SIG-M5 treated with dmso at 0.1 percent for 504 hours (cell line): Measurements from ENCODE around the gene C4BPA.

ENCODE experiments used
- DNase-seq: peaks from one replicate; lab custom pipeline; 2025; ENCODE audit not compliant: unreplicated experiment; lab: John Stamatoyannopoulos, UW

The C4BPA gene

DNA sequence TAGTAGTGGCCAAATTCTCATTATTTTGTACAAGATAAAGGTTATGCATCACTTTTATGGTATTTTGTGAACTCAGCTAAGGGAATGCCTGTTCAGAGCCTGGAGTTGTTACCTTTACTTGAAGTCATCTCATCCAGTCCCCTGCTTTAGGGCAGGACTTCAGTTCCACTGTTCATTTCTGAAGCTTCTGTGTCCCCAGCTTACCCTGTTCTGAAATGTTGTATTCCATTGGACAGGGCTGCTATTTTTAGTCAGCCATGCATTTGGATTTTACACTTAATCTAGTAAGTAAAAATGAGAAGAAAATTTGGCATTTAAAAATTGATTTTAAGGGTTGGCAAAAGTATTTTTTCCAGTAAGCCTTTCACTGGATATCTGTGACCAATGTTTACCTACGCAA is 27.0 kb upstream of the C4BPA start:
- DNase-seq, result no peak

GRCh38 chr1:207077470-207078377 is 26.3 kb upstream of the C4BPA start:
- peak; percentile 91 for DNase-seq

- no peak for DNase-seq
These were observed 25.4 kb upstream of the C4BPA start for GRCh38 chr1:207078578-207079132.

GRCh38 chr1:207079706-207080241 is 24.3 kb upstream of the C4BPA start:
- DNase-seq, result no peak

DNA sequence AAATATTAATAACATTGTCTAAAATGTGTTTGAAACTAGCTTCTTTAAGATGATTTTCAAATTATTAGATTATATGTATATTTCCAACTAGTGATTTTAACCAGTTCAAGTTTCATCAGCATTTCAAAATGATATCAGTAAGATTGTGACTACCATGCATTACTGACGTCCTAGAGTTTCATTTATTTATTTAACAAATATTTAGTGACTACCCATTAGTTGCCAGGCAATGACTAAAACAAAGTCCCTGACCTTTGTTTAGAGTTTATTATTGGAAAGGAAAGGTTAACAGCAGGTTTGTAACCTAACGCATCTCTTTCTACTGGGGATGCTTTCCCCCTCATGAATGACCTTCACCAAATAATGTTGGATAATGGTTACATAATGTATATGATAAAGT is 22.9 kb upstream of the C4BPA start:
- DNase-seq, result no peak

DNA sequence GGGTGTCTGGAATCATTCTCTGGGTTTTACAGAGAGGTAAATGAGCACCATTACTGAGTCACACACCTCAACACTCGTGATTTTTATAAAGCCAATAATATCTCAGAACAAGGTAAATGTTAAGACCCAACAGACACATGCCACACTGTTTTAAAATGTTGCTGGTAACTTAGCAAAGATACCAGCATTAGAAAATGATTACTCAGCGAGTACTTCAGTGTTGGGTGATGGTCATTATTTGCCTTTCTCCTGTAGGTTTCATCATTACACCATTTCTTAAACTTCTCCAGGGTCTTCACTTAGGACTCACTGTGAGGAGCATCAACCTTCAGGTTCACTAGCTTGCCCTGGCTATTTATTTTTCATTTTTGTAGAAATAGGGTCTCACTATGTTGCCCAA is 22.2 kb upstream of the C4BPA start:
- no peak for DNase-seq

- no peak for DNase-seq
These were observed 19.8 kb upstream of the C4BPA start for GRCh38 chr1:207084232-207084631.

DNA sequence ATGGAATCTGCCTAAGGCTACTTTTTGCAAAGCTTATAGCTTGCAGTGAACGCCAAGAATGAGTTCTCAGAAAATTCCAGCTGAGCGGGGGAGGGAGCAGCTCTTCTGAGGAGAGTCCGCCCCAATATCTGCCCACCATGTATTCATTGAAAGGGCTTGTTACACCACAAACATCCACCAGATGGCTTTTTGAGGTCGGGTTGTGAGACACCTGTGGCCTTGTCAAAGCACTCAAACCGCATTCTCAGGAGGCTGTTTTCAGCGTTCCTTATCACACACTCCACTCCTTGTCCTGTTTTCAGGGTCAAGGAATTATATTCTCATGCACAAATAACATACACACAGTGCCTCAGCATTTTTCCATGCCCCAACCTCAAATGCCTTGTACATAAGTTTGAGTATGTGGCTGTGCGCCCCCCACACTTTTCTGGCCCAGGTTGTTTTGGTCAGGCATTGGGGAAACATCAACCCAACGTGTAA is 19.3 kb upstream of the C4BPA start:
- DNase-seq, result peak; percentile 77

- DNase-seq, result no peak
These were observed 18.1 kb upstream of the C4BPA start for GRCh38 chr1:207085887-207086286.

- DNase-seq, result no peak
These were observed 15.9 kb upstream of the C4BPA start for GRCh38 chr1:207088161-207088560.

DNA sequence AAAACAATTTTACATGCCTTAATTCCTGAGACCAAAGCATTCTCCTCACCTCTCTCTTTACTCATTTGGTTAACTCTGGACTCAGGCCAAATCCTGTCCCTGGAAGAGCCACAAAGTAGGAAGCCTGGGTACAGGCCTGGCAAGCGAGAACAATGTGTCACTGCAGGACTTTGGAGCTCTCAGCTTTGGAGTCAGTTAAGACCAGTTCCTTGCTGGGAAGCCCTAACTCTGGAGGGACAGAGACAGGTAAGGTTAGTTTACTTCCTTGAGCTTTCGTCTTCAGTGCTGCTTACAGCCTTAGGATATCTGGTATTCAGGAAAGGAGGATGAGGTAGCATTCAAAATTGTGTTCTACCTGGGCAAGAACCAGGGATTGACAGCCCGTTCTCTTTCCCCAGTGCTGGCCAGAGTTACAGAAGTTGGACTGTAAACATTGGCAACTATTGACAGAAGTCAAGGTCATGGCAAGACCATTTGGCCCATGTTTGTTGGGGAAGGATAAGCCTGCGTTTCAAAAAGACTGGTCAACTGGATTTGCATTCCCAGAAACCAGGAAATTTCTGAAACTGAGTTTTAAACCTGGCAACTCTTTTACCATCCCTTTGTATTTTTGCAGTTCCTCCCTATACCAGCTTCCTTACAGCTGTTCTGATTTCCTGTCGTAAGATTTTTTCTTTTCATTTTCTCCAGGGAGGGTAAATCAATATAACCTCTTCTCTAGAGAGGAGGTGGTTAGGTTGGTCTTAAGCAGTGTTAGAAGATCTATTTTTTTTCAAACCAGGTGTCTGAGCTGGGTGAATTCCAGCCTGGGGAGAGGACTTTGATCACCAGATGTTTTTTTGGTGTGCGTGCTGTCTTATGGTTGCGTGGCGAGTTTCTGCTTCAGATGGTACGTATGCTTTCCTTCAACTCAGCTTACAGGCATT is 15.1 kb upstream of the C4BPA start, which contains the start of gene C4BPB:
C4BPB (plus strand) TSS at position 160 of the 926 bp plus-strand sequence; CDS start at position 832, 672 bp downstream.
- no peak for DNase-seq

DNA sequence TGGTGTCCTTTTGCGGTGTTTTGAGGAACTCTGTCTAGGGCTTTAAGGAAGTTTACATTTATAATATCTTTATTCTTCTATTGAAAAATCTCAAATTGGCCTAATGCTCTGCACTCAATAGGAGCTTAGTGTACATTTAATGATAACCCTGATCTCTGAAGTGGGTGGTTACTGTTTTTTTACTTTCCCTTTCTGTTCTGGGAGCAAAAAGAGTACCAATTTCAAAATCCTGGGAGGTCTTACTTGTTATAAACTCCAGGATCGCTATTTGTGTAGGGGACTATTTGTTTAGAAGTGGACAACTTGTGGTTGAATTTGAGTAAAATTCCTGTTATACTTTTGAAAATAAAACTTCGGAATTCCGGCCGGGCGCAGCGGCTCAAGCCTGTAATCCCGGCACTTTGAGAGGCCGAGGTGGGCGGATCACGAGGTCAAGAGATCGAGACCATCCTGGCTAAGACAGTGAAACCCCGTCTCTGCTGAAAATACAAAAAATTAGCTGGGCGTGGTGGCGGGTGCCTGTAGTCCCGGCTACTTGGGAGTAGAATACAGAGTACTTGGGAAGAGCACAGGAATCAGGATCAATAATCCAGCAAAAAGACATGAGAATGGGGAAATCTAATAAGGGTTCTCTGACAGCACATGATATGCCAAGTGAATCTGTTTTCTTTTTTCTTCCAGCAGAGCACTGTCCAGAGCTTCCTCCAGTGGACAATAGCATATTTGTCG is 14.2 kb upstream of the C4BPA start:
- no peak for DNase-seq

DNA sequence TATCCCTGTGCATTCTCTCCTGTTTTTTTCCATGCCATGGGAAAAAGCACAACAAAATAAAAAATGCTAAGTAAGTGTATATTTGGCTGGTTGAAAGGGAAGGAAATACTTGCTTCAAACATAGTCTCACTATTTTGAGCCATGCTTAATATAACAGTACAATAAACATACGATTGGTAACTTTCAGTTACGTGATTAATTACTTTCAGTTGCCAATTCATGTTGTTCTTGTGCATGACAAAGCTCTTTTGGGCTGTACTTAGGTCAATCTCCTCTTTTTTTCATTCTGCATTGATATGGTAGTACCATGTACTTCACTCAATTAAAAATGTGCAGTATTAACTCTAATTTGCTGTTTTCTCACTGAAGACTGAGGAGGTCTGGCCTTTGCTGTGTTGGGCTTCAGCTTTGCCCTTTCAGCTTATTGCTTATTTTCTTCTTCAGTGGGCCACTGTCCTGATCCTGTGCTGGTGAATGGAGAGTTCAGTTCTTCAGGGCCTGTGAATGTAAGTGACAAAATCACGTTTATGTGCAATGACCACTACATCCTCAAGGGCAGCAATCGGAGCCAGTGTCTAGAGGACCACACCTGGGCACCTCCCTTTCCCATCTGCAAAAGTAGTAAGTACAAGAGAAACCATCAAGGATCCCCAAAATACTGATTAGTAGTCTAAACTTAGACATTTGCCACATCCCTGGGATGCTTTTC is 12.7 kb upstream of the C4BPA start:
- no peak for DNase-seq

DNA sequence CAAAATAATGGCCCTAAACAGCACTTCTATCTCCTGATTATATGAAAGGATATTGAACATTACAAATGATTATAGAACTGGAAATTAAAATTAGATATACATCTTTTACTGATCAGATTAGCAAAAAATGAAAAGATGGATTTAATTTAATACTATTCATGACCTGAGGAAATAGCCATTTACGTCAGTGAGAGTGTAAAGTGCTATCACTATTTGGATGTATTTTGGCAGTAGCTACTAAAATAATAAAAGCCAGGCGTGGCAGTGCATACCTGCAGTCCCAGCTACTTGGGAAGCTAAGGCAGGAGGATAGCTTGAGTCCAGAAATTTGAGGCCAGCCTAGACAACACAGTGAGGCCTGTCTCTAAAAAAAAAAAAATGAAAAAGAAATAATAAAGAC is 10.1 kb upstream of the C4BPA start:
- no peak for DNase-seq

GRCh38 chr1:207097871-207098324 is 6.1 kb upstream of the C4BPA start:
- DNase-seq, result no peak

GRCh38 chr1:207101720-207102119 is 2.3 kb upstream of the C4BPA start:
- no peak for DNase-seq

DNA sequence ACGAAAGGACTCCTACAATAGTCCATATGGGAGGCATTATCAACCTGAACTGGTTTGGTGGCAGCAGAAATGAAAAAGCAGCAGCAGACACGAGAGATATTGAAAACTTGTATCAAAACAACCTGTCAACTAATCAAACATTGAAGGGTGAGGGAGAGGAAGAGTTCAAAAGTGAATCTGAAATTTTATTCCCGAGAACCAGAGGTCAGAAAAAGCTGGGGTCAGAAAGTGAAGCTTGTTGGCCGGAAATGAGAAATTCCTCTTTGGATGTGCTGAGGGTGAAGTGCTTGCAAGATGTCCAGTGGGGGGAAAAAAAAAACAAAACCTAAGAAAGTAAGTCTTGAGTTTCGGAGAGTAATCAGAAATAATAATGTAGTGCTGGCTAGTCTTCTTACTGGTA is 1.9 kb upstream of the C4BPA start:
- no peak for DNase-seq

DNA sequence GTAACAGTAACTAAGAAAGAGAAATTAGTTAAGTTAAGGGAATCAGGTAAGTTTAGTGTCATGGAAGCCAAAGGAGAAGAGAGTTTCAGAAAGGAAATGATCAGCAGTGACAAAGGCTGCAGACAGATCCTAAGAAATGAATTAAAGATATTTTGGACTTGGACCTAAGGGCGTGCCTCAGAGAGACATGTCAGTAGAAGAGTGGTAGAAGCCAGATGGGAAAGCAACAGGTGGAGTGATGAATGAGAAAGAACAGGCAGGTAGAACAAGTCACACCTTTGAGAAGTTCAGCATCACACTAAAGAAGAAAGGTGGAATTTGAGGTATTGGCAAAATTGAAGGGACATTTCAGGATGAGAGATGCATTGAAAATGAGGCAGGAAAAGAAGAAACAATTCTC is 1.4 kb upstream of the C4BPA start:
- no peak for DNase-seq

DNA sequence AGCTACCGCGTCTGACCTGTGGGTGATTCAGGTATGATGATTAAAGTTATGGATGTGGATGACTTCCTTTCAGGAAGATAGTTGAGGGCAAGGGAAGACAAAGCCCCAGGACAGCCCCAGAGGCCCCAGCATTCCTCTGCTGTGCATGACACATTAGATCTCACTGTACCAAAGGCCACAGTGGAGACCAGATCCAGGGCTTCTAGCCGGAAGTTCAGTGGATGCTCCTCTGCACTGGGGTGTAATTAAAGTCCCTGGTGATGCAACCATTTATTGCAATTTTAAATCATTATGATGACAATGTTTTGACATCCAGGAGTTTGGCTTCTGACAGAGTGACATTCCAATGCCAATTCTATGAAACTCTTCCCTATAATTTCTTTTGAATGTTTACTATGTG is 5.0 kb downstream of the C4BPA start:
- no peak for DNase-seq
